Measurements from ENCODE around the gene PABPN1. TPM values are rescaled to one million over a fixed set of nuclear protein-coding genes. Genes with fewer than 3 reads are reported as not detected.

The PABPN1 gene
- total RNA-seq, 1 donor from 2014 or later, result 70.7 TPM

- Histone ChIP-seq H3K27me3 (ENCODE audit: control insufficient read depth, insufficient read depth, low read length) (no peaks in the 10 kb centered on the region), H3K36me3 (ENCODE audit: control insufficient read depth, insufficient read depth, low read length) (no peaks in the 10 kb centered on the region), H3K4me3 (ENCODE audit: low read depth, low read length) (no peak overlapping the region)
- TF ChIP-seq CTCF (IDR thresholded peaks at IDR 0.05; ENCODE audit: insufficient read depth, low read length, poor library complexity, severe bottlenecking), result no peak
- no peak for DNase-seq (ENCODE audit: low read depth)
These were observed 24.9 kb downstream of the PABPN1 start for GRCh38 chr14:23345987-23346692.

DNA sequence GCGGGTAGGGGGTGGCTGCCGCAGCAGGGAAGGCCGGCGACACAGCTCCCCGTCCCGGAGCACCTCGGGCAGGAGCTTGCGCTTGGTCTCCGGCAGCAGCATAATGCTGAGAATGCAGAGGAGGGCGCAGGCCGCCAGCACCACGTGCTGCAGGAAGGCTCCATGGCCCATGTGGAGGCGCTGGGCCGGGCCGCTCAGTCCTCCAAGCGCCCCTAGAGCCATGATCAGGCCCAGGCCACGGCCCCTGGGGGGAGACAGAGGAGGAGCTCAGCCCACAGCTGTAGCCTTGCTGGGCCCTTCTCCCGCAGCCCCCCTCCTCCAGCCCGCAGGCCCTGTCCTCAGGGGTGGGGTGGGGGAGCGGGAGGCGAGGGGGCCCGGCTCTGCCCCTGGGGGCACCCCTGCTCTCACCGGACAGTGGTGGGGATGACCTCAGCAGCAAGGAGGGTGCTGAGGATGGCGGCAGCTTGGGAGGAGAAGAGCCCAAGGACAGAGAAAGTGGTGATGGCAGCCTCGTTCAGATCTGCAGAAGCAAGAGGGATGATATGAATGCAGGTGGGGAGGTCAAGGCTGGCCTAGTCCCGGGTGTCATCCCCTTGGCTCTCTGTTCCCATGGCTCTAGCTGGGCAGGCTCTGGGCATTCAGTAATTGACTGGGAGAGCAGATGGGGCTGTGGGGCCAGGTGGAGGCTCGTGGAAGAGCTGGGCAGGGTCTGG, 25.6 kb downstream of the PABPN1 start:
- TF ChIP-seq CTCF (IDR thresholded peaks at IDR 0.05; ENCODE audit: insufficient read depth, low read length, poor library complexity, severe bottlenecking), result no peak

GRCh38 chr14:23347406-23348296, 26.4 kb downstream of the PABPN1 start:
- no peak for DNase-seq (ENCODE audit: low read depth)
- Histone ChIP-seq H3K4me3 (ENCODE audit: low read depth, low read length) (no peak overlapping the region), H3K27me3 (ENCODE audit: control insufficient read depth, insufficient read depth, low read length) (peaks cover 12% of the 10 kb centered on the region), H3K36me3 (ENCODE audit: control insufficient read depth, insufficient read depth, low read length) (no peaks in the 10 kb centered on the region)
- TF ChIP-seq CTCF (IDR thresholded peaks at IDR 0.05; ENCODE audit: insufficient read depth, low read length, poor library complexity, severe bottlenecking), result no peak

More for the DNA sequence above, 25.6 kb downstream of the PABPN1 start:
- Histone ChIP-seq H3K4me3 (ENCODE audit: low read depth, low read length) (no peak overlapping the region), H3K27me3 (ENCODE audit: control insufficient read depth, insufficient read depth, low read length) (peaks cover 5% of the 10 kb centered on the region), H3K36me3 (ENCODE audit: control insufficient read depth, insufficient read depth, low read length) (no peaks in the 10 kb centered on the region)
- DNase-seq (ENCODE audit: low read depth), result no peak

- no peak for TF ChIP-seq CTCF (IDR thresholded peaks at IDR 0.05; ENCODE audit: insufficient read depth, low read length, poor library complexity, severe bottlenecking)
- no peak overlapping the region for H3K4me3 ChIP-seq (ENCODE audit: low read depth, low read length)
- DNase-seq (ENCODE audit: low read depth), result no peak
- peaks cover 12% of the 10 kb centered on the region for H3K27me3 ChIP-seq (ENCODE audit: control insufficient read depth, insufficient read depth, low read length)
- H3K36me3 ChIP-seq (ENCODE audit: control insufficient read depth, insufficient read depth, low read length), result no peaks in the 10 kb centered on the region
These were observed 27.0 kb downstream of the PABPN1 start for GRCh38 chr14:23348297-23348655.

DNA sequence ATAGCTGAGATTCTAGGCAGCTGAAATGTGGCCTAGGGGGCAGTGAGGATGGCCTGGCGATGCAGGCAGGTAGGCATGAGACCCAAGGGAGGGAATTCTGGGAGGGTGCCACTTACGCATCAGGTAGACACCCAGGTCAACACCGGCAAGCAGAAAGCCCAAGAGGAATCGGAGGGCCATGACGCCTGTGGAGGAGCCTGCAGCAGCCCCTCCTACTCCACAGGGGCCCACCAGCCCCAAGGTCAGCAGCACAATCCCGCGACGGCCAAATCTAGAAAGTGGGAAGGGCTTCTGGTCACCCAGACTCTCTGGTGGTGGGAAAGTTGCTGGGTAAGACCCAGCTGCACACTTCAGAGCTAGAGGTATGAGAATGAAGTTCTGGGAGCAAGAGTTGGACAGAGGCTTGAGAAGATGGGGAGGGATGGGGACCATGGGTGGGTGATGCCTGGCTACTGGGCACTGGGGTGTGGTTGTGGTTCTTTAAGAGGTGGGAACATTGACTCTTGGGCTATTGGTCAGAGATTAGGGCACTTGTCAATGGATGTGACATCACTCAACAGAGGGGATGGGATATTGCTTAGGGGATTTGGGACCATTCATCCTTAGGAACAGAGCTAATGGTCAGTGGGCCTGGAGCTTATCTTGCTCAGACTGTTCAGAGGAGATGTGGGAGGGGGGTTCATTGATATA, 28.0 kb downstream of the PABPN1 start:
- no peak for DNase-seq (ENCODE audit: low read depth)
- Histone ChIP-seq H3K4me3 (ENCODE audit: low read depth, low read length) (no peak overlapping the region), H3K27me3 (ENCODE audit: control insufficient read depth, insufficient read depth, low read length) (peaks cover 15% of the 10 kb centered on the region), H3K36me3 (ENCODE audit: control insufficient read depth, insufficient read depth, low read length) (no peaks in the 10 kb centered on the region)
- TF ChIP-seq CTCF (IDR thresholded peaks at IDR 0.05; ENCODE audit: insufficient read depth, low read length, poor library complexity, severe bottlenecking), result no peak
